GM21576 (cell line): ENCODE measurements around the gene MYL11.
"Not testable (repeated sequence)": the region's sequence is repeated elsewhere in the genome, so short reads cannot be mapped to it uniquely, and the experiment has no call there.

Experiments
- ATAC-seq: cut with Tn5 transposase; IDR thresholded peaks from one replicate; pipeline ENCODE4 v1.9.1; 2021; ENCODE audit warnings: mild to moderate bottlenecking, moderate library complexity; ENCODE audit not compliant: unreplicated experiment

Gene MYL11, protein sequence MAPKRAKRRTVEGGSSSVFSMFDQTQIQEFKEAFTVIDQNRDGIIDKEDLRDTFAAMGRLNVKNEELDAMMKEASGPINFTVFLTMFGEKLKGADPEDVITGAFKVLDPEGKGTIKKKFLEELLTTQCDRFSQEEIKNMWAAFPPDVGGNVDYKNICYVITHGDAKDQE

DNA sequence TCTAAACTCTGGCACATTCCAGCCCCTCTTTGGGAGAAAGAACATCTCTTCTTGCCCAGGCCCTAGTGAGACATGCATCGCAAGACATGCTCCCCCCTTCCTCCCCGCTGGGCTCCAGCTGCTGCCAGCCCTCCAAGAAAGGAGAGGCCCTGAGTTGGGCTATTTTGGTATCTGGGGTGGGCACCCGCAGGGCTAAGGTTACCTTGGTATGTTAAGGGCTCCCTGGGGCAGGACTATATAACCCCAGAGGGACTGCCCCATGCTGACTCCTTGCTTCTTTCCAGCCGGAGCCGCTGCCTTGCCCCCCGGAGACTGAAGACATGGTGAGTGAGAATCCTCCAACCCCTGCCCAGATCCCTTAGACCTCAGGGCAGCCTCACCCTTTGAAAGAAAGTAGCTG is at the start of gene MYL11:
Gene MYL11, plus strand, starts transcription at position 265 of the 400 bp plus-strand sequence. Its CDS starts 56 bp downstream, at position 321.
- no peak for ATAC-seq

DNA sequence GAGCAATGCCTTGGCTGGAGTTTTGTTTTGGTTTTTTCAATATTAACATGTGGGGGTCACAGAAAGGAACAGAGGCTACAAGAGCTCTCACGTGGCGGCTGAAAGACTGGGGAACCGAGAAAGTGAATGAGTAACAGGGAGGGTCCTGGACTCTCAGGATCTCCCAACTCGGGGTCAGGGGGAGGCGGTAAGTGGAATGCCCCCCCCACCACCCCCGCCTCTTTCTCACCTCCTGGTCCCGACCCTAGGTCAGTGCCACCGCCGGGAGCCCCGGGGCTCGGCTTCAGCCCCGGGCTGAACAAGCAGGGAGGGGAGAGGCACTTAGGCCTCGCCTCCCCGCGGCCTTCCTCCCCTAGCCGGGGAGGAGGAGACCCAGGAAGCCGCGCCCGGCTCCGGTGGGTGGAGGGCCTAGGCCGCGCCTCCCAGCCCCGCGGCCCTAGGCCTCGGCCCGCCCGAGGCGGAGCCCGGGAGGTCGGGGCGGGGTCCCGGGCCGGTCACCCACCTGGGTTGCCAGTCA is 40.1 kb upstream of the MYL11 start:
- ATAC-seq: peak; percentile 91

DNA sequence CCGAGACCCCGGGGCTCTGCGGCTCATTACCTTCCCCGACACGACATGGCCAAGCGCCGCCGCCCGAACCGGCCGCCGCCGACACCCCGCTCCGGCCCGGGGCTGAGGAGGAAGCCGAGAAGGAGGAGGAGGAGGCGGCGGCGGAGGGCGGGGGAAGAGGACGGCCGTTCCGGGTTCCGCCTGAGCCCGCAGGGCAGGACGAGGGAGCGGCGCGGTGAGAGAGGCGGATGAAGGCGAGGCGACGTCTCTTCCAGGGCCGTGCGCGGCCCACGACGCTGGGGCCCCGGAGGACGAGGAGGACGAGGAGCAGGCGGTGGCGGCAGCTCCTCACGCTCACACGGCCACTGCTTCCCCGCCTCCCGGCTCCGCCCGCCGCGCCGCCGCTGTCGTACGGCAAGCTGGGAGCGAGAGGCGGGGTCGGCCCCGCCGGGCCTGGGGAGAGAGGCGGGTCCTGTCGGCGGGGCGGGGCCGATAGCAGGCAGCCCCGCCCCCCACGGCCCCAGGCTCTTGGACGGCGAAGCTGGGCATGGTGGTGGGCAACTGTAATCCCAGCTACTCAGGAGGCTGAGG is 39.5 kb upstream of the MYL11 start:
- ATAC-seq: peak; percentile 72

DNA sequence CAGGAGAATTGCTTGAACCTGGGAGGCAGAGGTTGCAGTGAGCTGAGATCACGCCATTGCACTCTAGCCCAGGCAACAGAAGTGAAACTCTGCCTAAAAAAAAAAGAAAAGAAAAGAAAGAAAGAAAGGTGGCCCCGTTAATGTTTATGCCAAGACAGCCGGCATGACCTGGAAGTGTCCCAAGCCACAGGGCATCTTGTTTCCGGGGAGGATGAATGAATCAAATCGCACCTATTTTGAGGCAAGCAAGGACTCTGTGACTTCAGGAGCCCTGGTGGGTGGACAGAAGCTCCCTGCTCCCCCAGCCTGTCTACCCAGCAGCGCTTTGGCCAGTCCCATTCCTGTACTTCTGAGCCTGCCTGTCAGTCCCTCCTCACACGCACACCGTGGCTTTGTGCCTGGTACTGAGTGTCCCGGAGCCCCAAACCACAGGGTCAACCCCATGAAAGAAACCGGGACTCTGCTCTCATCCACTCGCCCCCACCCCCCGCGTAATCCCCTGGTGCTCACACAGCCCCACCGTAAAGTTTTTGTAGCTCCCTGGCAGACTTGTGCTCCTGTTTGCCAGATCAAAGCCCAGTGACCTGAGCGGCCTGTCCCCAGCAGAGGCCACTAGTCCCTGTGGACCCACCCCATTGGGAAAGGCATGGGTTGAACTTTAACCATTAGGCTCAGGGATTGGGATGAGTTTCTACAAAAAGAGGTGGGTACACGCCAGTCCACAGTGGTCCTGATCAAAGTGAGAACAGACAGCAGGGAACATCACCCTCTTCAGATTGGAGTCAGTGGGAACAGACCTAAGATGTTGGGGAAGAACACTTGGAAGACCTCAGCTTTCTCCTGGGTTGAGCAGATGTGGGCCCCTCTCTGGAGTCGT is 38.8 kb upstream of the MYL11 start:
- ATAC-seq: no peak

DNA sequence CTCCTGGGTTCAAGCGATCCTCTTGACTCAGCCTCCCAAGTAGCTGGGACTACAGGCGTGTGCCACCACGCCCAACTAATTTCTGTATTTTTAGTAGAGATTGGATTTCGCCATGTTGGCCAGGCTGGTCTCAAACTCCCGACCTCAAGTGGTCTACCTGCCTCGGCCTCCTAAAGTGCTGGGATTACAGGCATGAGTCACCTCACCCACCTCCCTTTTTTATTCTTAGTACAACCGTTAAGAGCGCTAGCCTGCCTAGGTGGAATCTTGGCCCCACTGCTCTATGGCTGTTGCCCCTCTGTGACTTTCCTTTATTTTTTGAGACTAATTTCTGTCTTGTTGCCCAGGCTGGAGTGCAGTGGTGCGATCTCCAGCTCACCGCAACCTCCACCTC is 36.6 kb upstream of the MYL11 start:
- not testable (repeated sequence) for ATAC-seq

DNA sequence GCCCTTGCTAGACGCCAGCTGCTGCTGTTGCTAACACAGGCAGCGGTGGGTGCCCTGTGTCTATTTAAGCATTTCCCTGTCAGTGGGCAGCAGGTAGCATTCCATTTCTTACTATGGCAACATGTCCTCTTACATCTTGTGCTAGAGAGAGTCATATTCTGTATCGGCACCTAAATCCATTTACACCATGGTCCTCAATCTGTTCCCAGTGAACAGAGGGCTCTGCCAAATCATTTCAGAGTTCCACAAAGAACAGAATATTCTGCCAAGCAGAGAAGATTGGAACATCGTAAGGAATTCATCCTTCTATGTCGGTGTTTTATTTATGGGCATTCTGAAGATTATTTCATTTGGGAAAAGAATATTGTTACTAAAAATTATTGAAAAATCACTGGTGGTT is 35.9 kb upstream of the MYL11 start:
- ATAC-seq: not testable (repeated sequence)

DNA sequence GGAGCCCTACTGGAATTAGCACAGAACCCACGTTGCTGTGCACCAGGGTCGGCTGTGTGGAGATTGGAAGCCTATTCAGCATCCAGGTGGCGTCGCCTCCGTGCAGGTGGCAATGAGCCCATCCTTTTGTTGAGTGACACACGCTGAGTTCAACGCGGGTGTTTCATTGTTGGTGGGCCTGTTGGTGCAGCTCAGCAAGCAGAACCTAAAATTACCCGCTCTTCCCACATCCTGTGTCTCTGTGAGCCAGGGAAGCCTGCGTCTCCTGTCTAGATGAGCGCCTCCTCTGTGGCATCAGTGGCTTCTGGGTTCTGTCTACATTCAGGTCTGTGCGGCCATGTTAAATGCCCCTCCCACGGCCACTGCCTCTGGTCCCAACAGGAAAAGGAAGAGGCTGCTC is 34.0 kb upstream of the MYL11 start:
- no peak for ATAC-seq

DNA sequence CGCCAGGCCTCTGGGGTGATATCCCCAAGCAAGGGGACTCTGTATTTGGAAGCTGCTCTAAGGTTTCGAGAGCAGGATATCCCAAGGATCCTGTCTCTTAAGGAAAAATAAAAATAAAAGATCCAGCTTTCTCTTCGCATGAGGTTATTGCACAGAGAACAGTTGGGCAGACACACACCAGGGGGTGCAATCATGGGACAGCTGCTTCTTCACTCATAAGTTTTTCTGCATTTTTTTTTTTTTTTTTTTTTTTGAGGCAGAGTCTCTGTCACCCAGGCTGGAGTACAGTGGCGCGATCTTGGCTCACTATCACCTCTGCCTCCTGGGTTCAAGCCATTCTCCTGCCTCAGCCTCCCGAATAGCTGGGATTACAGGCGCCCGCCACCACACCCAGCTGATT is 32.6 kb upstream of the MYL11 start:
- not testable (repeated sequence) for ATAC-seq

DNA sequence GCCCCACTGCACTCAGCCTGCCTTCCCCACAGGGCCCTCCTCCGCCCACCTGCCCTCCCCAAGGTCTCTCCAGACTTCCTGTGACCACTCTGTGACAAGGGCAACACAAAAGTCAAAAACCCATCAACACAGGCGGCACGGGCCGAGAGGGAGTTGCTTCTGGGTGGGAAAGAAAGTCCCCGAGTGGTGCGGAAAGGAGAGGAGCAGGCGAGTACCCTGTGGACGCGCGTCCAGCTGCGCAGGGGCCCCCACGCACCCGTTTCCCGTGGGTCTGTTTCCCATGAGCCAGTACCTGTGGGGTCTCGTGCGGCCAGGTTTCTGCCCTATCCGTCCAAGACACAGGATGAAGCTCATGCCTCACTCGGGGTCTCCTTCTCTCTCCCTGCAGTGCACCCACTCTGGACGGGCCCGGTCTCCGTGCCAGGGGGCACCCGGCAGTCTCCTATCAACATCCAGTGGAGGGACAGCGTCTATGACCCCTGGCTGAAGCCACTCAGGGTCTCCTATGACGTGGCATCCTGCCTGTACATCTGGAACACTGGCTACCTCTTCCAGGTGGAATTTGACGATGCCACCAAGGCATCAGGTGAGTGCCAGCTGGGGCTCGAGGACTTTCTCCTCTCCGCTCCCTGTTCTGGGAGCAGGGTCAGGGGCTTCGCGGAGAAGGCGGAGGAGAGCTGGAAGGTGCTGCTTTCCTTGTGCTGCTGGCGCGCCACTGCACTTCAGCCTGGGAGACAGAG is 31.7 kb upstream of the MYL11 start:
- no peak for ATAC-seq

DNA sequence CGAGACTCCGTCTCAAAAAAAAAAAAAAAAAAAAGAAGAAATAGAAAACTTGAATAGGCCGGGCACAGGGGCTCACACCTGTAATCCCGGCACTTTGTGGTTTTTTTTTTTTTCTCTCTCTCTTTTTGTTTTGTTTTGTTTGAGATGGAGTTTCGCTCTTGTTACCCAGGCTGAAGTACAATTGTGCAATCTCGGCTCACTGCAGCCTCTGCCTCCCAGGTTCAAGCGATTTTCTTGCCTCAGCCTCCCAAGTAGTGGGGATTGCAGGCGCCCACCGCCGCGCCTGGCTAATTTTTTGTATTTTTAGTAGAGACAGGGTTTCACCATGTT is 31.1 kb upstream of the MYL11 start:
- not testable (repeated sequence) for ATAC-seq

DNA sequence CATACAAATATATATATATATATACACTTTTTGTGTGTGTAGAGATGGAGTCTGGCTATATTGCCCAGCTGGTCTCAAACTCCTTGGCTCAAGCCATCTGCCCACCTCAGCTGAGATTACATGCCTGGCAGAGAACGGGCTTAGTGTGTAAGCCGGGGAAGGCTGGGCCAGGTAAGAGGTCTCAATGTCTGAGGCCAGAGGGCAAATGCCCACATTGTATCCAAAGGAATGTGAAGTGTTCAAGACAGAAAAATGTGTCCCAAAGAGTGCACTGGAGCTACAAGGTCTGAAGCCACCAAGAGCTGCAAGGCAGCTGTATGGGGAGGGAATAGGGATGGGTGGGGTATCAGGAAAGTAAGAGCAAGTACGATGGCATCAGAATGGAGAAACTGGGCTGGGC is 28.3 kb upstream of the MYL11 start:
- ATAC-seq: no peak

DNA sequence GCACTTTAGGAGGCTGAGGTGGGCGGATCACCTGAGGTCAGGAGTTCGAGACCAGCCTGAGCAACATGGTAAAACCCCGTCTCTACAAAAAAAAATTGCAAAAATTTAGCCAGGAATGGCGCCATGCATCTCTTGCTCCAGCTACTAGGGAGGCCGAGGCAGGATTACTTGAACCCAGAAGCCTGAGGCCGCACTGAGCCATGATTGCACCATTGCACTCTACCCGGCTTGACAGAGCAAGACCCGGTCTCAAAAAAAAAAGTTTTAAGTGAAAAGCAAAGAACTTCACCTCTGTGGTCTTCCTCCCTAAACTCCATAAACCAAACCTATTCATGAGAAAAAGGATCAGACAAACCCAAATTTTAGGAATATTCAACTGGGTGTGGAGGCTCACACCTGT is 26.5 kb upstream of the MYL11 start:
- ATAC-seq: no peak

DNA sequence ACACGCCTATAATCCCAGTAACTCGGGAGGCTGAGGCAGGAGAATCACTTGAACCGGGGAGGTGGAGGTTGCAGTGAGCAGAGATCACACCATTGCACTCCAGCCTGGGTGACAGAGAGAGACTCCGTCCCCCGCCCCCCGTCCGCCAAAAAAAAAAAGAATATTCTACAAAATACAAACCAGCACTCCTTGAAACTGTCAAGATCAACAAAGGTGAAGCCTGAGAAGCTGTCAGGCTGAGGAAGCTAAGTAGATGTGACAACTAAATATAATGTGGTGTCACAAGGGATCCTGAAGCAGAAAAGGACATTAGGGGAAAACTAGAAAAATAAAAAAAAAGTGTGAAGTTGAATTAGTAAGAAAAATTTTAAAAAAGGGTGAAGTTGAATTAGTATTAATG is 25.7 kb upstream of the MYL11 start:
- ATAC-seq: no peak

DNA sequence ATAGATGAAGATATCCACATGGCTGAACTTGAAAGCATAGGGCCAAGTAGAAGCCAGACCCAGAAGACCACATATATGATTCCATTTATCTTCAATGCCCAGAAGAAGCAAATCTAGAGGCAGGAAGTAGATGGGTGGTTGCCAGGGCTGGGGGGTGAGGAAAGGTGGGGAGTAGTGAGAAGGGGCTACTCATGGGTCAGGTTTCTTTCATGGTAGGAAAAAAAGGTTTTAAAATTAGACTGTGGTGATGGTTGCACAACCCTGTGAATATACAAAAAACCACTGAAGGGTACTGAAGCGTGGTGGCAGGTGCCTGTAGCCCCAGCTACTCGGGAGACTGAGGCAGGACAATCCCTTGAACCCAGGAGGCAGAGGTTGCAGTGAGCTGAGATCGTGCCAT is 24.9 kb upstream of the MYL11 start:
- ATAC-seq: no peak

DNA sequence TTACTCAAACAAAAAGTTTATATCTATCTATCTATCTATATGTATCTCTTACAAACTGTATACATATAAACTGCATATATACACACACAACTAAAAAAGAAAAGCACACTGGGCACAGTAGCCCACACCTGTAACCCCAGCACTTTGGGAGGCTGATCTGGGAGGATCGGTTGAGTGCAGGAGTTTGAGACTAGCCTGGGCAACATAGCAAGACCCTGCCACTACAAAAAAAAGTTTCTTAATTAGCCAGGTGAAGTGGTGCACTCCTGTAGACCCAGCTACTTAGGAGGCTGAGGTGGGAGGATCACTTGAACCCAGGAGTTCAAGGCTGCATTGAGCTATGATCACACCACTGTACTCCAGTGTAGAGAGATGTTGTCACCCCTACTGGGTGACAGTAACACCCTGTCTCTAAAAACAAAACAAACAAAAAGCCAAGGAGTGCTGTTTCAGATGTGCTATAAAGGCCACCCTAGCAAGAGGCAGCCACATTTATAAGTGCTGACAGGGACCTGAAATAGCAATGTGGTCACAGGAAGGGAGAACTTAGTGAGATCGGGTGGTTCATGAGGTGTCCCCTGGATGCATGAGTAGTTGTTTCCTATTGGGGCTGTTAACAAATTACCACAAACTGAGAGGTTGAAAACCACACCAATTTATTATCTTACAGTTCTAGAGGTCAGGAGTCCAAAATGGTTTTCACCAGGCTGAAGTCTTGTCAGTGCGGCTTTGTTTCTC is 24.3 kb upstream of the MYL11 start:
- ATAC-seq: no peak

DNA sequence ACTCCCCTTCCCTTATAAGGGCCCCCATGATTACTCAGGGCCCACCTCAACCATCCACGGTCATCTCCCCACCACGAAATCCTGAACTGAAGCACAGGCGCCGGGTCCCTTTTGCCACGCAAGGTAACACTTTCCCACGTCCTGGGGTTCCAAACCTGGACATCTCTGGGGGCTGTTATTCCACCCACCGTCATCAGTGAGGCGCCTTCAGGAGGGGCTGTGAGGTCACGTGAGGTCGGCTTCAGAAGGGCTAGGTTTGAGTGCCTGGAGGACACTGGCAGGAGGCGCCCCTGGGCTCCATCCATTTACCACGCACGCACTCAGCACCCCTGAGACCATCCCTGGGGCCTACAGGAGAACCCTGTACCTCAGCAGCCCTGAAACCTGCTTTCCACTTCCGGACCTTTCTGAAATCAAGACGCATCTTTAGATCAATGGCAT is 23.6 kb upstream of the MYL11 start:
- ATAC-seq: no peak

DNA sequence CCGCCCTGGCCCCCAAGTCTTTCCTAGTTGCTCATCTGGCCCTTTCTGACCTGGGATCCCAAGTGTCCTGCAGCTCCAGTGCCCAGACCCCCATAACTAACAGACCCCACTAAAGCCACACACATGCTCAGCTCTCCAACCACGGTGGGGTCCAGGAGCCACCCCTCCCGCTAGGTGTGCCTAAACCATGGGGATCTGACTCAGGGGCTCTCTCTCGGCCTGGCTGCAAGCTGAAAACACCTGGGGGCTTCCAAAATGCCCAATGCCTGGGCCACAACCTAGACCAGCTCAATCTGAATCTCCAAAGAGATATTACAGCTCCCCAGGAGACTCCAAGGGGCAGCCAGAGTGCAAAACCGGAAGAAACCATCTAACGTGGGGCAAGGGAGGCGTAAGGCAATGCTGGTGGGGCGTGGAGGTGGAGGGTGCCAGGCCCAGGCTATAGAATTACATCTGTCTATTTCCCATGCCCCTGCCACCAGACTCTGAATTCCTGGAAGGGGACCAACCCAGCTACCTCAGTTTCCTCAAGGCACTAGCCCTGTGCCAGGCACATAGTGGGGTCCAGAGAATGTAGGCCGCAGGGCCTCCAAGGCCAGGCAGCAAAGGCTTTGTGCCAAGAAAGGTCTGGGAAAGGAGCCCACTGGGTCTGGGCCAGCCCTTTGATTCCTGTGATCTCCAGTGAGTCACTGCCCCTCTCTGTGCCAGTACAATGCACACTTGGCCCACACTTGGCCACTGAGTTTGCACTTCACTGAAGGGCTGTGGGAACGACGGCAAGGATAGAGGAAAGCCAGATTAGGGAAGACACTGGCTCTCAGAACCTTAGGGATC is 22.8 kb upstream of the MYL11 start:
- ATAC-seq: no peak

DNA sequence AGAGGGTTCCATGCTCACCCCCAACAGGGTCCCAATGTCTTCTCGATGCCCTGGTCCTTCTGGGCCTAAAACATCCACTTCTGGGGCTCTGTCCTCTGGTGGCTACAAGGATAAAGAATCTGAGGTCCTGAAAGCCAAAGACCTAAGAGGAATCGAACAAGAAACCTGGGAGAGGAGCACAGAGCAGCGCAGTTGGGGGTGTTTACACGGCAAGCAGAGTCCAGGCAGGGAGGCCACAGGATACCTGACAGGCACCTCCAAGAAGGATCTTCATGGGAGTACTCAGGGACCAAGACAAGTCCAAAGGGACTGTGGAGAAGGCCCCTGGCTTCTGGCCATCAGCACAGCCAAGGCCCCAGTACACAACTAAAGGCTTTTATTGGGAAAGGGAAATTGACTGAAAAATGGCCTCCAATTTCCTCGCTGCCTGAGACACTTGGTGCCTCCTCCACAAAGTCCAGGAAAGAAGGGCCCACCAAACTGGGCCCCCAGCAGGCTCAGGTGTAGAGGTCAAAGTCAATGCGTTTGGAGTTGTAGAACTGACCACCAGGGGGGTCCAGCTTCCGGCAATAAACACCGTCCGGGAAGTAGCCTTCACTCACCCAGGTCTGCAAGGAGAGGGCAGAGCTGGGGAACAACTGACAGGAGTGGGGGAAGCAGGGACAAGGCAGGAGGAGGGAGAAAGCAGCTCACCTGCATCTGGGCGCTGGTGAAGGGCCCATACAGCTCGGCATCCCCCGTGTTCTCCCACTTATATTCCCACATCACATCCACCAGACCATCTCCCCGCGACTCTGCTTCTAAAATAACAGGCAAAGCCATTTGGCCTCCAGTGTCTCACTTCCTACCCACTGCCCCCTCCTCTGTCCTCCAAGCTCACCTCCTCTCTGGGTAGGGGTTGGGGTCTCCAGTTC is 21.9 kb upstream of the MYL11 start:
- no peak for ATAC-seq
